Naive thymus-derived CD4-positive, alpha-beta T cell (primary cell): ENCODE measurements around the gene HPRT1. TPM values are rescaled to one million over a fixed set of nuclear protein-coding genes. Genes with fewer than 3 reads are reported as not detected.

ENCODE experiments used
- ATAC-seq: fragments of 150-1000 bp; cut with Tn5 transposase; 2 replicates; pipeline ENCODE4 v1.10.0; 2021; ENCODE audit warnings: mild to moderate bottlenecking, moderate library complexity
- CTCF ChIA-PET: fragments of 350-600 bp; sonication (Branson Sonifier 250); formaldehyde crosslinking; loops from one replicate; lab custom pipeline; 2021; ENCODE audit warnings: antibody characterized with exemption; lab: Charles Lee
- POLR2A ChIA-PET: fragments of 350-600 bp; sonication (Branson Sonifier 250); formaldehyde crosslinking; loops from one replicate; lab custom pipeline; 2021; ENCODE audit warnings: antibody characterized with exemption, inconsistent platforms; lab: Charles Lee
- DNase-seq, 9 donors: peaks; one replicate each; pipeline versions ENCODE4 v3.0.0 to v3.0.0-alpha.2; 2020 to 2022; ENCODE audit warnings: mixed read lengths in 1 of 9
- H3K27ac ChIP-seq: one replicate; pipeline ENCODE4 v1.7.0; 2013; ENCODE audit warnings: mild to moderate bottlenecking, low read depth, low read length, moderate library complexity
- H3K27me3 ChIP-seq, 2 donors: one replicate each; pipeline ENCODE4 v1.7.0; 2013; ENCODE audit warnings: low read length in 2 of 2, mild to moderate bottlenecking in 2 of 2, moderate library complexity in 2 of 2; ENCODE audit not compliant: control insufficient read depth in 2 of 2, insufficient read depth in 2 of 2
- H3K36me3 ChIP-seq, 3 experiments: 1 replicate in 2 of 3; 2 replicates in 1 of 3; pipeline ENCODE4 v1.7.0; 2013; ENCODE audit warnings: low read length in 3 of 3, mild to moderate bottlenecking in 3 of 3, moderate library complexity in 1 of 3; ENCODE audit not compliant: insufficient read depth in 3 of 3, control insufficient read depth in 2 of 3
- H3K4me1 ChIP-seq, 2 donors: one replicate each; pipeline ENCODE4 v1.7.0; 2013; ENCODE audit warnings: low read length in 2 of 2, mild to moderate bottlenecking in 2 of 2, moderate library complexity in 1 of 2; ENCODE audit not compliant: control insufficient read depth in 2 of 2, insufficient read depth in 2 of 2
- H3K4me3 ChIP-seq: 2 replicates; pipeline ENCODE4 v1.7.0; 2013; ENCODE audit warnings: mild to moderate bottlenecking, low read length
- H3K9me3 ChIP-seq, 3 experiments: 1 replicate in 2 of 3; 2 replicates in 1 of 3; pipeline ENCODE4 v1.7.0; 2013; ENCODE audit warnings: low read length in 3 of 3; ENCODE audit not compliant: control insufficient read depth in 2 of 3
- H3K27ac Mint-ChIP-seq, 9 donors: one replicate each; pipeline ENCODE4 v1.8.0; 2020 to 2022; ENCODE audit warnings: mixed read lengths in 9 of 9, mild to moderate bottlenecking in 8 of 9, moderate library complexity in 5 of 9, inconsistent platforms in 2 of 9
- H3K27me3 Mint-ChIP-seq, 5 donors: one replicate each; pipeline ENCODE4 v1.8.0; 2021 to 2022; ENCODE audit warnings: mixed read lengths in 5 of 5, mild to moderate bottlenecking in 1 of 5
- H3K36me3 Mint-ChIP-seq, 5 donors: one replicate each; pipeline ENCODE4 v1.8.0; 2020 to 2022; ENCODE audit warnings: mixed read lengths in 5 of 5, mild to moderate bottlenecking in 3 of 5, inconsistent platforms in 1 of 5
- H3K4me1 Mint-ChIP-seq, 7 donors: one replicate each; pipeline ENCODE4 v1.8.0; 2020 to 2022; ENCODE audit warnings: mixed read lengths in 7 of 7, mild to moderate bottlenecking in 3 of 7, inconsistent platforms in 1 of 7
- H3K4me3 Mint-ChIP-seq, 10 donors: one replicate each; pipeline ENCODE4 v1.8.0; 2020 to 2022; ENCODE audit warnings: mild to moderate bottlenecking in 10 of 10, mixed read lengths in 10 of 10, moderate library complexity in 6 of 10, inconsistent platforms in 2 of 10
- H3K9me3 Mint-ChIP-seq, 11 donors: one replicate each; pipeline ENCODE4 v1.8.0; 2020 to 2022; ENCODE audit warnings: mixed read lengths in 11 of 11, mild to moderate bottlenecking in 4 of 11, inconsistent platforms in 1 of 11, moderate library complexity in 1 of 11
- intact Hi-C, 2 donors: fragments of 100-400 bp; cut with micrococcal nuclease; formaldehyde crosslinking; loops; one replicate each; pipeline ENCODE4 v1.15.1; 2023
- polyA plus RNA-seq, 2 donors: library from polyadenylated mRNA; unstranded; fragments of 300-500 nt; fragmentation: Illumina TruSeq; gene quantifications; one replicate each; pipeline ENCODE4 v1.2.3, GENCODE V29; 2021
- total RNA-seq, 6 experiments: library from RNA in 5 of 6; stranded (reverse) in 5 of 6; gene quantifications; 1 replicate in 5 of 6; 2 replicates in 1 of 6; pipeline ENCODE4 v1.2.3 and lab custom pipeline; 2021 to 2026

HPRT1 gene, protein sequence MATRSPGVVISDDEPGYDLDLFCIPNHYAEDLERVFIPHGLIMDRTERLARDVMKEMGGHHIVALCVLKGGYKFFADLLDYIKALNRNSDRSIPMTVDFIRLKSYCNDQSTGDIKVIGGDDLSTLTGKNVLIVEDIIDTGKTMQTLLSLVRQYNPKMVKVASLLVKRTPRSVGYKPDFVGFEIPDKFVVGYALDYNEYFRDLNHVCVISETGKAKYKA
- 10 to 100 TPM; 13.6 to 73.7 (median 14.9) TPM for total RNA-seq
- polyA plus RNA-seq = 10 to 100 TPM; 64.3 to 89.8 TPM
- total RNA-seq (lab: John Stamatoyannopoulos, UW) = 2.8 reads per million, percentile 15 among the genes with 10 or more reads in this experiment

DNA sequence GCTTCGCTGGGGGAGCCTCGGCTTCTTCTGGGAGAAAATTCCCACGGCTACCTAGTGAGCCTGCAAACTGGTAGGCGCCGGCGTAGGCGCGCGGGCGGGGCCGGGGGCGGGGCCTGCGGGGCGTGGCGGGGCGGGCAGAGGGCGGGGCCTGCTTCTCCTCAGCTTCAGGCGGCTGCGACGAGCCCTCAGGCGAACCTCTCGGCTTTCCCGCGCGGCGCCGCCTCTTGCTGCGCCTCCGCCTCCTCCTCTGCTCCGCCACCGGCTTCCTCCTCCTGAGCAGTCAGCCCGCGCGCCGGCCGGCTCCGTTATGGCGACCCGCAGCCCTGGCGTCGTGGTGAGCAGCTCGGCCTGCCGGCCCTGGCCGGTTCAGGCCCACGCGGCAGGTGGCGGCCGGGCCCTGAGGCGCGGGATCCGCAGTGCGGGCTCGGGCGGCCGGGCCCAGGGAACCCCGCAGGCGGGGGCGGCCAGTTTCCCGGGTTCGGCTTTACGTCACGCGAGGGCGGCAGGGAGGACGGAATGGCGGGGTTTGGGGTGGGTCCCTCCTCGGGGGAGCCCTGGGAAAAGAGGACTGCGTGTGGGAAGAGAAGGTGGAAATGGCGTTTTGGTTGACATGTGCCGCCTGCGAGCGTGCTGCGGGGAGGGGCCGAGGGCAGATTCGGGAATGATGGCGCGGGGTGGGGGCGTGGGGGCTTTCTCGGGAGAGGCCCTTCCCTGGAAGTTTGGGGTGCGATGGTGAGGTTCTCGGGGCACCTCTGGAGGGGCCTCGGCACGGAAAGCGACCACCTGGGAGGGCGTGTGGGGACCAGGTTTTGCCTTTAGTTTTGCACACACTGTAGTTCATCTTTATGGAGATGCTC, at the start of gene HPRT1:
Gene HPRT1, plus strand, starts transcription at position 161 of the 857 bp plus-strand sequence. Its CDS starts 147 bp downstream, at position 308.
- intact Hi-C loops = loop anchor here (2.0 to 10.0 kb wide), 4 partner anchors 345 to 1525 kb away; partner anchors contain the start of genes INTS6L (in 1 of the 2) and SLC9A6 (in 1 of the 2)
- no peaks in the 10 kb centered on the region for H3K36me3 Mint-ChIP-seq
- Histone ChIP-seq H3K27ac (peak within 1 kb of the TSS; percentile 80), H3K27me3 (no peaks in the 10 kb centered on the region), H3K9me3 (no peaks in the 10 kb centered on the region), H3K36me3 (no peaks in the 10 kb centered on the region), H3K4me1 (no peaks in the 10 kb centered on the region), H3K4me3 (peak within 1 kb of the TSS; percentile 53)
- peak within 1 kb of the TSS; percentile 78 to 97 (median 91) for H3K4me3 Mint-ChIP-seq
- ChIA-PET CTCF (no interaction called here), POLR2A (interaction anchor here (0.5 kb wide), 1 partner anchor 8 kb away, joined by 5 read pairs; no protein-coding TSS in a partner anchor)
- peaks cover 0 to 20% (median 10%) of the 10 kb centered on the region in 7 donors for H3K4me1 Mint-ChIP-seq
- no peaks in the 10 kb centered on the region for H3K9me3 Mint-ChIP-seq
- no peaks in the 10 kb centered on the region for H3K27me3 Mint-ChIP-seq
- peak within 1 kb of the TSS in 8 of 9 donors; percentile 14 to 95 (median 84) for H3K27ac Mint-ChIP-seq
- DNase-seq (peak; percentile 57 to 80 (median 72)), ATAC-seq (peak; percentile 99)

DNA sequence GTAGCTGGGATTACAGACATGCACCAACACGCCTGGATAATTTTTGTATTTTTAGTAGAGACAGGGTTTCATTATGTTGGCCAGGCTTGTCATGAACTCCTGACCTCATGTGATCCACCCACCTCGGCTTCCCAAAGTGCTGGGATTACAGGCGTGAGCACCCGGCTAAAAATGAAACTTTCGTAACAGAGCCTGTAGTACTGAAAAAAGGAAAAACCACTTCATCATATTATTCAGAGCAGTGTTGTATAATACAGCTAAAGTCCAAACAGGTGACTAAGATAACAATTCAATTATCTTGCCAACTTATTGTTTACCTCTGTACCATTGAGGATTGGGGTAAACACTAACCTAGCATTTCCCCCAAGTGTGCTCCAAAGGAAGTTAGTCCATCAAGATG, 43.9 kb upstream of the HPRT1 start:
- POLR2A ChIA-PET = no interaction called here
- ATAC-seq = no peak
- peaks cover 0 to 13% (median 10%) of the 10 kb centered on the region in 5 donors for H3K36me3 Mint-ChIP-seq
- CTCF ChIA-PET = no interaction called here
- H3K27ac Mint-ChIP-seq = no peak overlapping the region
- H3K9me3 ChIP-seq = no peaks in the 10 kb centered on the region
- H3K4me1 ChIP-seq = no peaks in the 10 kb centered on the region
- no peaks in the 10 kb centered on the region for H3K4me1 Mint-ChIP-seq
- H3K27me3 ChIP-seq = no peaks in the 10 kb centered on the region
- no peak overlapping the region for H3K4me3 Mint-ChIP-seq
- H3K4me3 ChIP-seq = no peak overlapping the region
- H3K9me3 Mint-ChIP-seq = no peaks in the 10 kb centered on the region
- no peaks in the 10 kb centered on the region for H3K27me3 Mint-ChIP-seq
- no peak for DNase-seq
- peaks cover 0 to 14% (median 6%) of the 10 kb centered on the region in 3 experiments for H3K36me3 ChIP-seq
- H3K27ac ChIP-seq = no peak overlapping the region
- intact Hi-C loops = no loop called here

GRCh38 chrX:134418317-134419113, 41.5 kb upstream of the HPRT1 start:
- Histone ChIP-seq H3K27ac (no peak overlapping the region), H3K9me3 (no peaks in the 10 kb centered on the region), H3K4me3 (no peak overlapping the region), H3K36me3 (peaks cover 0 to 14% (median 6%) of the 10 kb centered on the region in 3 experiments), H3K27me3 (no peaks in the 10 kb centered on the region), H3K4me1 (no peaks in the 10 kb centered on the region)
- POLR2A ChIA-PET = no interaction called here
- CTCF ChIA-PET = interaction anchor here (0.6 to 0.8 kb wide), 2 partner anchors 35 to 629 kb away, joined by 3 to 4 read pairs; no protein-coding TSS in a partner anchor
- Mint-ChIP-seq H3K27ac (no peak overlapping the region), H3K9me3 (no peaks in the 10 kb centered on the region), H3K36me3 (peaks cover 0 to 13% (median 10%) of the 10 kb centered on the region in 5 donors), H3K4me1 (no peaks in the 10 kb centered on the region), H3K4me3 (no peak overlapping the region), H3K27me3 (no peaks in the 10 kb centered on the region)
- intact Hi-C loops = no loop called here
- DNase-seq (no peak), ATAC-seq (no peak)

- H3K9me3 Mint-ChIP-seq = no peaks in the 10 kb centered on the region
- Histone ChIP-seq H3K27ac (no peak overlapping the region), H3K4me1 (no peaks in the 10 kb centered on the region), H3K36me3 (peaks cover 0 to 14% (median 6%) of the 10 kb centered on the region in 3 experiments), H3K4me3 (no peak overlapping the region), H3K9me3 (no peaks in the 10 kb centered on the region), H3K27me3 (no peaks in the 10 kb centered on the region)
- H3K27me3 Mint-ChIP-seq = no peaks in the 10 kb centered on the region
- H3K4me1 Mint-ChIP-seq = no peaks in the 10 kb centered on the region
- DNase-seq (no peak), ATAC-seq (no peak)
- ChIA-PET POLR2A (no interaction called here), CTCF (no interaction called here)
- H3K36me3 Mint-ChIP-seq = peaks cover 0 to 13% (median 10%) of the 10 kb centered on the region in 5 donors
- no peak overlapping the region for H3K4me3 Mint-ChIP-seq
- H3K27ac Mint-ChIP-seq = no peak overlapping the region
- intact Hi-C loops = no loop called here
Observed at GRCh38 chrX:134419784-134420183, 40.2 kb upstream of the HPRT1 start.

DNA sequence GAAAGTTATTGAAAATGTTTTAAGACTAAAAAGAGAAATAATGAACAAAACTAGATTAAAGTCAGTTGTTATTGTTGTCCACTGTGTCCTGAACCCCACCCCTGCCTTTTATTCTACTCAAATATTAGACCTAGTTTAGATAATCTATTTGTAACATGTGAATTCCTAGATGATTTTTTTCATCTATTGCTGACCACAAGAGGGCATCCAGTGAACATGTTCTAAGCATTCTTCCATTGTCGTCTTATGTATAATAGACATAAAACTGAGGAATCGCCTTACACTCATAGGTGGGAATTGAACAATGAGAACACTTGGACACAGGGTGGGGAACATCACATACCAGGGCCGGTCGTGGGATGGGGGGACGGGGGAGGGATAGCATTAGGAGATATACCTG, 36.4 kb upstream of the HPRT1 start:
- no peak overlapping the region for H3K4me3 Mint-ChIP-seq
- H3K27ac ChIP-seq = no peak overlapping the region
- peaks cover 0 to 4% (median 0%) of the 10 kb centered on the region in 3 experiments for H3K36me3 ChIP-seq
- ChIA-PET POLR2A (no interaction called here), CTCF (no interaction called here)
- no peaks in the 10 kb centered on the region for H3K27me3 Mint-ChIP-seq
- H3K4me3 ChIP-seq = no peak overlapping the region
- H3K4me1 Mint-ChIP-seq = peaks cover 0 to 2% (median 0%) of the 10 kb centered on the region in 7 donors
- H3K9me3 ChIP-seq = no peaks in the 10 kb centered on the region
- peaks cover 0 to 5% (median 4%) of the 10 kb centered on the region in 5 donors for H3K36me3 Mint-ChIP-seq
- H3K4me1 ChIP-seq = no peaks in the 10 kb centered on the region
- H3K27me3 ChIP-seq = no peaks in the 10 kb centered on the region
- ATAC-seq (no peak), DNase-seq (no peak)
- H3K9me3 Mint-ChIP-seq = no peaks in the 10 kb centered on the region
- intact Hi-C loops = no loop called here
- peak overlapping the region in 1 of 9 donors; percentile 62 for H3K27ac Mint-ChIP-seq

GRCh38 chrX:134426281-134426680, 33.7 kb upstream of the HPRT1 start:
- ChIA-PET POLR2A (no interaction called here), CTCF (no interaction called here)
- H3K4me3 Mint-ChIP-seq = no peak overlapping the region
- no peaks in the 10 kb centered on the region for H3K9me3 ChIP-seq
- H3K4me1 ChIP-seq = no peaks in the 10 kb centered on the region
- ATAC-seq (no peak), DNase-seq (no peak)
- peaks cover 0 to 2% (median 0%) of the 10 kb centered on the region in 7 donors for H3K4me1 Mint-ChIP-seq
- no peak overlapping the region for H3K27ac ChIP-seq
- no peaks in the 10 kb centered on the region for H3K36me3 ChIP-seq
- H3K27me3 Mint-ChIP-seq = no peaks in the 10 kb centered on the region
- H3K4me3 ChIP-seq = no peak overlapping the region
- no peaks in the 10 kb centered on the region for H3K27me3 ChIP-seq
- H3K36me3 Mint-ChIP-seq = peaks cover 0 to 11% (median 5%) of the 10 kb centered on the region in 5 donors
- H3K9me3 Mint-ChIP-seq = no peaks in the 10 kb centered on the region
- H3K27ac Mint-ChIP-seq = no peak overlapping the region
- intact Hi-C loops = no loop called here
